GM12872 (cell line): ENCODE measurements around the gene ZNF488.

ENCODE experiments used
- TF ChIP-seq, protein P1 (sequence below): IDR thresholded peaks from 3 replicates; pipeline ENCODE4 v1.5.1; 2011; ENCODE audit warnings: low read depth, mild to moderate bottlenecking, low read length, moderate library complexity; ENCODE audit not compliant: insufficient read depth

The ZNF488 gene

DNA sequence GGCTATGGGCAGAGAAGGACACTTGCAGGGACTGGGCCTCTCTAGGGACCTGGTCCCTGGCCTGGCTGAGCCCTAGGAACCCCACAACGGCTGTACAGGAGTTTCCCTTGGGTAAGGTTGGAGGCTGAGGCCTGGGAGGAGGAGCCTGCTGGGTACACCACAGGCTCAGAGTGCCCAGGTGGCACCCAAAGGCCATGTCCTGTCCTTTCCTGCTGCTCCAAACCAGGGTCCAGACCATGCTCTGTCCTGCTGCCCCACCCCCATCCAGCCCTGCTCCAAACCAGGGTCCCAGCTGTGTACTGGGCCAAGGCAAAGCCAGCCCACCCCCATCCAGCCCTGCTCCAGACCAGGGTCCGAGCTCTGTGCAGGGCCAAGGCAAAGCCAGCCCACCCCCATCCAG, 35.3 kb upstream of the ZNF488 start:
- TF ChIP-seq, protein P1, sequence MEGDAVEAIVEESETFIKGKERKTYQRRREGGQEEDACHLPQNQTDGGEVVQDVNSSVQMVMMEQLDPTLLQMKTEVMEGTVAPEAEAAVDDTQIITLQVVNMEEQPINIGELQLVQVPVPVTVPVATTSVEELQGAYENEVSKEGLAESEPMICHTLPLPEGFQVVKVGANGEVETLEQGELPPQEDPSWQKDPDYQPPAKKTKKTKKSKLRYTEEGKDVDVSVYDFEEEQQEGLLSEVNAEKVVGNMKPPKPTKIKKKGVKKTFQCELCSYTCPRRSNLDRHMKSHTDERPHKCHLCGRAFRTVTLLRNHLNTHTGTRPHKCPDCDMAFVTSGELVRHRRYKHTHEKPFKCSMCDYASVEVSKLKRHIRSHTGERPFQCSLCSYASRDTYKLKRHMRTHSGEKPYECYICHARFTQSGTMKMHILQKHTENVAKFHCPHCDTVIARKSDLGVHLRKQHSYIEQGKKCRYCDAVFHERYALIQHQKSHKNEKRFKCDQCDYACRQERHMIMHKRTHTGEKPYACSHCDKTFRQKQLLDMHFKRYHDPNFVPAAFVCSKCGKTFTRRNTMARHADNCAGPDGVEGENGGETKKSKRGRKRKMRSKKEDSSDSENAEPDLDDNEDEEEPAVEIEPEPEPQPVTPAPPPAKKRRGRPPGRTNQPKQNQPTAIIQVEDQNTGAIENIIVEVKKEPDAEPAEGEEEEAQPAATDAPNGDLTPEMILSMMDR: no peak

DNA sequence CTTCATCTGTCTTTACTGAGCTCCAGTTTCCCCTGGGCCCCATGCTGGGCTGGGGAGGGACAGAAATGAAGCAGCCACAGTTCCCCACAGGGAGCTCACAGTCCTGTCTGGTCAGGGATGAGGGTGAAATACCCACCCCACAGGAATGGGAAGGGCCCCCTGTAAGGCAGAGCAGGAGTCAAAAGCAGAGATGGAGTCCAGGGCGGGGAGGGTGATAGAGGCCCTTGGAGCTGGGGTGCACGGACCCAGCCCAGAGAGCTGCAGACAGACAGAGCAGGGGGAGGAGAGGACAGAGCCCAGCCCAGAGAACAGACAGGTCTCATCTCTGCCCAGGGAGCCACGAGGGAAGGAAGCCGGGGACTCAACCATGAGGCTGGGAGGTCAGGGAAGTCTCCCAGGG, 34.9 kb upstream of the ZNF488 start:
- TF ChIP-seq, protein P1: no peak

DNA sequence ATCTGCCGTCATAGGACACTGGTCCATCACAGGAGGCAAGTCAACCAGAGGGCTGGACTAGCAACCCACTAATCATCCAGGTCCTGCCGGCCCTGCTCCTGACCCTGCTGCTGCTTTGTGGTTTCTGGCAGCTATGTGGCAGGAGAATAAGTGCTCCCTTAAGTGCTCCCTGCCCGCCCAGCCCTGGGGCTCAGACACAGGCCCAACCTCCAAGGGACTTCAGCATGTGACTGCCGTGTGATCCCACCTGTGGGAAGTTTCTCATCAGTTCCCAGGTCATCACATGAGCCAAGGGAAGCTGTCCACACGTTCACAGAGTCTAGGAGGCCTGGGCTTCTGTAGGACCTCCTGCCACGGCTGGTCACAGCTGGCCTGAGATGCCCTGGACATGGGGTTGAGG, 34.2 kb upstream of the ZNF488 start:
- TF ChIP-seq, protein P1: no peak

- TF ChIP-seq, protein P1: no peak
These were observed 31.6 kb upstream of the ZNF488 start for GRCh38 chr10:47415520-47416304.

- TF ChIP-seq, protein P1: no peak
These were observed 30.8 kb upstream of the ZNF488 start for GRCh38 chr10:47414752-47415519.

DNA sequence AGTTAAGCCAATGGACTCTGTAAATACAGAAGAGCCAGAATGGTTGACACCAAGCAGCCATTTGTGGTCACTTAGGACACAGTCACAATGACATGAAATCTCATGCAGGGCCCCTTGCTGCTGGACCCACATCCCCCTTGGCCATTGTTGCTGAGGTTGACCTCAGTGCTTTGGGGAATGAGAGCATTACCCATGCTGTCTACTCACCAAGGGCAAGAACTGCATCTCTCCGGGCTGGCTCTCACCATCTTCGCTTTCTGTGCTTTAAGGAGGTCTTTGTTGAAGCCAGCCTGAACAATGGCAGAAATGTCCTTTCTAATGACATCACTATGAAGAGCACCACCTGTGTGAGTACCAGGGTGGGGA, 30.1 kb upstream of the ZNF488 start:
- TF ChIP-seq, protein P1: no peak

DNA sequence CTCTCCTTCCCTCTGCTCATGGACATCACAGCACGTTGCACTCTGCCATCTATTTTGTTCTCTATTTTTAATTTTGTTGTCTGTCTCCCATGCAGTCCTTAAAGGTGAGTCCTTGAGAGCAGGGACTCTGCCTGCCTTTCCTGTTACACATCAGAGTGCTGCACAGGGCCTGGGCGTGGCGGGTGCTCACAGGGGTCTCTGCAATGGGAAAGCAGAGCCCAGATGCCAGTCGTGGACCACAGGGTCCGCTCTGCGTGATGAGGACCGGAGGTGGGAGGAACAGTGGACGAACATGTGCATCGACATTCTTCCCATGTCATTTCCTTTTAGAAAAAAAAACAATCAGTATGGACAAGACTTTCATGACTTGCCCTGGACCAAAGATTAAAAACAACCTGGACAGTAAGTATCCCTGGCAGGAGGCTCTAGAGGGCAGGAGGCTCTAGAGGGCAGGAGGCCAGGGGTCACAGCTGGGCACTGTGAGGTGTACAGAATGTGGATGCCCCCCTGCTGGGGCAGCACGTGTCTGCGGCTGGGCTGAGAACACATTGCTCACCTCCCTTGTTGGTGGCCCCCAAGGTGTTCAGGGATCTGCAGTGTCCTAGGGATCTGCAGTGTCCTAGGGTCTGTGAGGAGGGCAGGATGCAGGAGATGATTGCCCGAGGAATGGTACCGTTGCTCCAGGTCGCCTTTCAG, 29.6 kb upstream of the ZNF488 start:
- TF ChIP-seq, protein P1: no peak
